Brain microvascular endothelial cell (primary cell): ENCODE results near the gene LRRC74A.

Experiments used
- DNase-seq: peaks from one replicate; pipeline ENCODE4 v3.0.0-alpha.2; 2020
- H3K27ac ChIP-seq: fragments of 250-450 bp; sonication (Bioruptor Pico); 2 replicates; pipeline ENCODE4 v1.5.1; 2020; ENCODE audit warnings: mild to moderate bottlenecking, moderate library complexity
- H3K27me3 ChIP-seq: fragments of 250-450 bp; sonication (Bioruptor Pico); replicated peaks from 2 replicates; pipeline ENCODE4 v1.5.1; 2020; ENCODE audit warnings: mild to moderate bottlenecking
- H3K36me3 ChIP-seq: fragments of 250-450 bp; sonication (Bioruptor Pico); replicated peaks from 2 replicates; pipeline ENCODE4 v1.5.1; 2020; ENCODE audit warnings: mild to moderate bottlenecking
- H3K4me3 ChIP-seq: 2 replicates; pipeline ENCODE4 v1.5.1; 2011; ENCODE audit warnings: low read depth, mild to moderate bottlenecking, control low read depth, low read length, moderate library complexity
- CTCF ChIP-seq: IDR thresholded peaks from 2 replicates; pipeline ENCODE4 v1.5.1; 2011; ENCODE audit warnings: low read depth, mild to moderate bottlenecking, moderate library complexity, low read length, control low read depth, inconsistent platforms; ENCODE audit errors: missing control alignments
- in situ Hi-C: cut with HindIII; loops from 2 replicates; pipeline ENCODE4 v1.10.0; 2017; ENCODE audit warnings: low sequenced_read_pairs, low pct_ligation_motif_present

Gene LRRC74A

GRCh38 chr14:76901171-76902055 is 75.2 kb downstream of the LRRC74A start:
- DNase-seq, result no peak
- no peaks in the 10 kb centered on the region for H3K27me3 ChIP-seq
- H3K27ac ChIP-seq, result no peak overlapping the region
- no peak for TF ChIP-seq CTCF
- H3K36me3 ChIP-seq, result no peaks in the 10 kb centered on the region
- no peak overlapping the region for H3K4me3 ChIP-seq
- in situ Hi-C loops, result no loop called here

- in situ Hi-C loops, result no loop called here
- no peak overlapping the region for H3K27ac ChIP-seq
- H3K27me3 ChIP-seq, result no peaks in the 10 kb centered on the region
- no peak overlapping the region for H3K4me3 ChIP-seq
- DNase-seq, result no peak
- no peak for TF ChIP-seq CTCF
- H3K36me3 ChIP-seq, result no peaks in the 10 kb centered on the region
These were observed 76.4 kb downstream of the LRRC74A start for GRCh38 chr14:76902591-76902990.

- in situ Hi-C loops, result no loop called here
- Histone ChIP-seq H3K27ac (peak overlapping the region; percentile 91), H3K4me3 (peak overlapping the region; percentile 26), H3K27me3 (no peaks in the 10 kb centered on the region), H3K36me3 (no peaks in the 10 kb centered on the region)
- no peak for TF ChIP-seq CTCF
- peak; percentile 76 for DNase-seq
These were observed 78.0 kb downstream of the LRRC74A start for GRCh38 chr14:76904100-76904739.

GRCh38 chr14:76904740-76905569 is 78.7 kb downstream of the LRRC74A start:
- in situ Hi-C loops, result no loop called here
- TF ChIP-seq CTCF, result peak; percentile 8
- Histone ChIP-seq H3K27ac (peak overlapping the region; percentile 91), H3K27me3 (no peaks in the 10 kb centered on the region), H3K36me3 (no peaks in the 10 kb centered on the region), H3K4me3 (no peak overlapping the region)
- DNase-seq, result peak; percentile 97

GRCh38 chr14:76908834-76909233 is 82.6 kb downstream of the LRRC74A start:
- no peak for TF ChIP-seq CTCF
- no peak overlapping the region for H3K27ac ChIP-seq
- in situ Hi-C loops, result no loop called here
- H3K27me3 ChIP-seq, result no peaks in the 10 kb centered on the region
- DNase-seq, result no peak
- no peaks in the 10 kb centered on the region for H3K36me3 ChIP-seq
- H3K4me3 ChIP-seq, result no peak overlapping the region
